Measurements from ENCODE around the gene PELI3. TPM values are rescaled to one million over a fixed set of nuclear protein-coding genes. Genes with fewer than 3 reads are reported as not detected.

Gene PELI3
- total RNA-seq, 4 donors from 2014 or later = 20.5 to 43.9 (median 29.9) TPM

- whole genome bisulfite sequencing, 2 donors (ENCODE audit: low coverage in 1 of 2) = 91% methylated on average over 1 of the region's 1 CpG; no CpG with 5 or more reads in 1 of the 2 donors
- no peaks in the 10 kb centered on the region for H3K9me3 ChIP-seq
- no peak overlapping the region for H3K27ac ChIP-seq
- peaks cover 0 to 55% of the 10 kb centered on the region in 2 donors for H3K36me3 ChIP-seq
- peaks cover 0 to 34% (median 15%) of the 10 kb centered on the region in 3 donors for H3K4me1 ChIP-seq
- H3K27me3 ChIP-seq = no peaks in the 10 kb centered on the region
- no peak overlapping the region for H3K4me3 ChIP-seq
- ATAC-seq = no peak
- no peak for TF ChIP-seq CTCF (IDR thresholded peaks at IDR 0.05)
- TF ChIP-seq EP300 (IDR thresholded peaks at IDR 0.05) = no peak
- no peak for TF ChIP-seq POLR2A (IDR thresholded peaks at IDR 0.05)
- no peak for TF ChIP-seq POLR2AphosphoS5 (IDR thresholded peaks at IDR 0.05)
These were observed 2.7 kb downstream of the PELI3 start for GRCh38 chr11:66469441-66469840.

- Histone ChIP-seq H3K36me3 (peaks cover 0 to 61% of the 10 kb centered on the region in 2 donors), H3K4me1 (peaks cover 0 to 33% (median 15%) of the 10 kb centered on the region in 3 donors), H3K27ac (no peak overlapping the region), H3K27me3 (no peaks in the 10 kb centered on the region), H3K4me3 (no peak overlapping the region), H3K9me3 (no peaks in the 10 kb centered on the region)
- TF ChIP-seq EP300 (IDR thresholded peaks at IDR 0.05) (no peak), POLR2A (IDR thresholded peaks at IDR 0.05) (no peak), POLR2AphosphoS5 (IDR thresholded peaks at IDR 0.05) (no peak), CTCF (IDR thresholded peaks at IDR 0.05) (no peak)
- 80 to 92% methylated on average over 2 to 3 of the region's 3 CpGs for WGBS, 2 donors (ENCODE audit: low coverage in 1 of 2)
- ATAC-seq = no peak
These were observed 3.3 kb downstream of the PELI3 start for GRCh38 chr11:66470015-66470414.

- peaks cover 0 to 22% (median 11%) of the 10 kb centered on the region in 3 donors for H3K4me1 ChIP-seq
- H3K4me3 ChIP-seq = no peak overlapping the region
- 92% methylated on average over 4 of the region's 16 CpGs; no CpG with 5 or more reads in 1 of the 2 donors for WGBS, 2 donors (ENCODE audit: low coverage in 1 of 2)
- no peaks in the 10 kb centered on the region for H3K27me3 ChIP-seq
- peaks cover 0 to 72% of the 10 kb centered on the region in 2 donors for H3K36me3 ChIP-seq
- no peak overlapping the region for H3K27ac ChIP-seq
- no peak for ATAC-seq
- no peak for TF ChIP-seq POLR2A (IDR thresholded peaks at IDR 0.05)
- no peaks in the 10 kb centered on the region for H3K9me3 ChIP-seq
These were observed 4.4 kb downstream of the PELI3 start for GRCh38 chr11:66471142-66471541.

- Histone ChIP-seq H3K4me1 (peaks cover 0 to 19% (median 10%) of the 10 kb centered on the region in 3 donors), H3K4me3 (no peak overlapping the region), H3K9me3 (no peaks in the 10 kb centered on the region), H3K36me3 (peaks cover 0 to 76% of the 10 kb centered on the region in 2 donors), H3K27me3 (no peaks in the 10 kb centered on the region), H3K27ac (no peak overlapping the region)
- TF ChIP-seq POLR2AphosphoS5 (IDR thresholded peaks at IDR 0.05) (no peak), EP300 (IDR thresholded peaks at IDR 0.05) (no peak), POLR2A (IDR thresholded peaks at IDR 0.05) (no peak), CTCF (IDR thresholded peaks at IDR 0.05) (no peak)
- ATAC-seq = no peak
- 60 to 100% methylated on average over 1 to 3 of the region's 9 CpGs for WGBS, 2 donors (ENCODE audit: low coverage in 1 of 2)
These were observed 5.3 kb downstream of the PELI3 start for GRCh38 chr11:66472054-66472453.

DNA sequence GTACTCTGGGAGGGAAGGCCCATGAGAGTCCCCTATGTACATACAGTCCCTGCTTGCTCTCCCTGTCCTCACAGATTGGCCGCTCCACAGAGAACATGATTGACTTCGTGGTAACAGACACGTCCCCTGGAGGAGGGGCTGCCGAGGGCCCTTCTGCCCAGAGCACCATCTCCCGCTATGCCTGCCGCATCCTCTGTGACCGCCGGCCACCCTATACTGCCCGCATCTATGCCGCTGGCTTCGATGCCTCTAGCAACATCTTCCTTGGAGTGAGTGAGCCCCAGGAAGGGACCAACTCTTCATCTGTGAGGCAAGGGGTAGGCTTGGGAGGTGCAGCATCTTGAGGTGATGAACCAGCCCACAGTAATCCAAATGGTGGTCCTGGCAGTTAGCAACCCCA, 6.5 kb downstream of the PELI3 start:
- no peak overlapping the region for H3K4me3 ChIP-seq
- H3K27ac ChIP-seq = no peak overlapping the region
- no peak for TF ChIP-seq POLR2AphosphoS5 (IDR thresholded peaks at IDR 0.05)
- no peak for TF ChIP-seq CTCF (IDR thresholded peaks at IDR 0.05)
- no peak for TF ChIP-seq EP300 (IDR thresholded peaks at IDR 0.05)
- no peak for TF ChIP-seq POLR2A (IDR thresholded peaks at IDR 0.05)
- peaks cover 0 to 8% (median under 1%) of the 10 kb centered on the region in 3 donors for H3K4me1 ChIP-seq
- WGBS, 2 donors (ENCODE audit: low coverage in 1 of 2) = no CpG with 5 or more reads among the region's 11 CpGs
- H3K27me3 ChIP-seq = no peaks in the 10 kb centered on the region
- no peaks in the 10 kb centered on the region for H3K9me3 ChIP-seq
- peaks cover 0 to 76% of the 10 kb centered on the region in 2 donors for H3K36me3 ChIP-seq
- no peak for ATAC-seq
